NCI-H748 (cell line): ENCODE measurements around the gene GPR156.
A peak's percentile ranks its signal among the peaks of the same experiment; 100 is the strongest.
"Not testable (repeated sequence)": the region's sequence is repeated elsewhere in the genome, so short reads cannot be mapped to it uniquely, and the experiment has no call there.

ENCODE experiments used
- DNase-seq: peaks from one replicate; lab custom pipeline; 2025; ENCODE audit not compliant: unreplicated experiment; lab: John Stamatoyannopoulos, UW

Gene GPR156

GRCh38 chr3:120163816-120164215, 121.2 kb downstream of the GPR156 start:
- no peak for DNase-seq

- DNase-seq: no peak
These were observed 122.0 kb downstream of the GPR156 start for GRCh38 chr3:120163026-120163425.

GRCh38 chr3:120162400-120162799, 122.6 kb downstream of the GPR156 start:
- no peak for DNase-seq

GRCh38 chr3:120161902-120162301, 123.1 kb downstream of the GPR156 start:
- no peak for DNase-seq

GRCh38 chr3:120160050-120160449, 125.0 kb downstream of the GPR156 start:
- DNase-seq: no peak

GRCh38 chr3:120157681-120158080, 127.3 kb downstream of the GPR156 start:
- no peak for DNase-seq

- DNase-seq: no peak
These were observed 127.9 kb downstream of the GPR156 start for GRCh38 chr3:120157113-120157512.

- DNase-seq: no peak
These were observed 128.3 kb downstream of the GPR156 start for GRCh38 chr3:120156699-120157098.

- DNase-seq: not testable (repeated sequence)
These were observed 129.3 kb downstream of the GPR156 start for GRCh38 chr3:120155694-120156093.

- no peak for DNase-seq
These were observed 129.9 kb downstream of the GPR156 start for GRCh38 chr3:120155108-120155507.

GRCh38 chr3:120153294-120153693, 131.7 kb downstream of the GPR156 start:
- no peak for DNase-seq

GRCh38 chr3:120151791-120152190, 133.2 kb downstream of the GPR156 start:
- no peak for DNase-seq

- peak; percentile 3 for DNase-seq
These were observed 136.7 kb downstream of the GPR156 start for GRCh38 chr3:120148187-120148949.

GRCh38 chr3:120147072-120147871, 137.8 kb downstream of the GPR156 start:
- peak; percentile 89 for DNase-seq

- no peak for DNase-seq
These were observed 139.3 kb downstream of the GPR156 start for GRCh38 chr3:120145542-120146285.

GRCh38 chr3:120144267-120144666, 140.8 kb downstream of the GPR156 start:
- DNase-seq: no peak

GRCh38 chr3:120143676-120144075, 141.3 kb downstream of the GPR156 start:
- no peak for DNase-seq

GRCh38 chr3:120142236-120142635, 142.8 kb downstream of the GPR156 start:
- no peak for DNase-seq

- no peak for DNase-seq
These were observed 144.8 kb downstream of the GPR156 start for GRCh38 chr3:120140098-120140742.

GRCh38 chr3:120139140-120139539, 145.9 kb downstream of the GPR156 start:
- DNase-seq: no peak

GRCh38 chr3:120137548-120137947, 147.5 kb downstream of the GPR156 start:
- DNase-seq: no peak
